ENCODE data around the gene HSBP1. TPM values are rescaled to one million over a fixed set of nuclear protein-coding genes. Genes with fewer than 3 reads are reported as not detected.

Gene HSBP1
- total and polyA plus RNA-seq, 2 experiments from 2014 or later, result 26.7 to 384 TPM

- no peaks in the 10 kb centered on the region for H3K4me1 ChIP-seq (ENCODE audit: insufficient read depth)
- H3K27me3 ChIP-seq, result no peaks in the 10 kb centered on the region
- H3K36me3 ChIP-seq (replicated peaks; ENCODE audit: insufficient read depth, low read depth), result no peaks in the 10 kb centered on the region
- DNase-seq (ENCODE audit: low spot score), result no peak
- H3K9me2 ChIP-seq (replicated peaks; ENCODE audit: insufficient read depth), result no peaks in the 10 kb centered on the region
- H3K79me2 ChIP-seq, result no peaks in the 10 kb centered on the region
- no peaks in the 10 kb centered on the region for H4K20me1 ChIP-seq (ENCODE audit: insufficient read depth, poor library complexity, severe bottlenecking)
- WGBS (ENCODE audit: low lambda C conversion rate, missing lambda C conversion rate), result 92% methylated on average over 33 of the region's 33 CpGs
- H3K4me3 ChIP-seq, result no peak overlapping the region
- H3K27ac ChIP-seq, result no peak overlapping the region
- no peak overlapping the region for H2AFZ ChIP-seq
- TF ChIP-seq, protein P1, sequence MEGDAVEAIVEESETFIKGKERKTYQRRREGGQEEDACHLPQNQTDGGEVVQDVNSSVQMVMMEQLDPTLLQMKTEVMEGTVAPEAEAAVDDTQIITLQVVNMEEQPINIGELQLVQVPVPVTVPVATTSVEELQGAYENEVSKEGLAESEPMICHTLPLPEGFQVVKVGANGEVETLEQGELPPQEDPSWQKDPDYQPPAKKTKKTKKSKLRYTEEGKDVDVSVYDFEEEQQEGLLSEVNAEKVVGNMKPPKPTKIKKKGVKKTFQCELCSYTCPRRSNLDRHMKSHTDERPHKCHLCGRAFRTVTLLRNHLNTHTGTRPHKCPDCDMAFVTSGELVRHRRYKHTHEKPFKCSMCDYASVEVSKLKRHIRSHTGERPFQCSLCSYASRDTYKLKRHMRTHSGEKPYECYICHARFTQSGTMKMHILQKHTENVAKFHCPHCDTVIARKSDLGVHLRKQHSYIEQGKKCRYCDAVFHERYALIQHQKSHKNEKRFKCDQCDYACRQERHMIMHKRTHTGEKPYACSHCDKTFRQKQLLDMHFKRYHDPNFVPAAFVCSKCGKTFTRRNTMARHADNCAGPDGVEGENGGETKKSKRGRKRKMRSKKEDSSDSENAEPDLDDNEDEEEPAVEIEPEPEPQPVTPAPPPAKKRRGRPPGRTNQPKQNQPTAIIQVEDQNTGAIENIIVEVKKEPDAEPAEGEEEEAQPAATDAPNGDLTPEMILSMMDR (IDR thresholded peaks at IDR 0.05; ENCODE audit: poor library complexity), result no peak
- TF ChIP-seq EZH2phosphoT487 (IDR thresholded peaks at IDR 0.05; ENCODE audit: low read depth, severe bottlenecking, unreplicated experiment) (no peak), EZH2 (IDR thresholded peaks at IDR 0.05; ENCODE audit: borderline replicate concordance) (no peak)
- H3K9me3 ChIP-seq (ENCODE audit: low read depth), result no peaks in the 10 kb centered on the region
- no peak overlapping the region for H3K4me2 ChIP-seq
Observed at GRCh38 chr16:83830091-83830768, 22.5 kb downstream of the HSBP1 start.

- 78% methylated on average over 13 of the region's 13 CpGs for WGBS (ENCODE audit: low lambda C conversion rate, missing lambda C conversion rate)
- H3K9me2 ChIP-seq (replicated peaks; ENCODE audit: insufficient read depth), result no peaks in the 10 kb centered on the region
- DNase-seq (ENCODE audit: low spot score), result no peak
- H2AFZ ChIP-seq, result no peak overlapping the region
- no peak for TF ChIP-seq EZH2phosphoT487 (IDR thresholded peaks at IDR 0.05; ENCODE audit: low read depth, severe bottlenecking, unreplicated experiment)
- no peak for TF ChIP-seq EZH2 (IDR thresholded peaks at IDR 0.05; ENCODE audit: borderline replicate concordance)
- TF ChIP-seq, protein P1 (IDR thresholded peaks at IDR 0.05; ENCODE audit: poor library complexity), result no peak
- H3K27ac ChIP-seq, result no peak overlapping the region
- no peaks in the 10 kb centered on the region for H3K36me3 ChIP-seq (replicated peaks; ENCODE audit: insufficient read depth, low read depth)
- no peaks in the 10 kb centered on the region for H3K9me3 ChIP-seq (ENCODE audit: low read depth)
- no peaks in the 10 kb centered on the region for H3K79me2 ChIP-seq
- no peaks in the 10 kb centered on the region for H3K27me3 ChIP-seq
- no peaks in the 10 kb centered on the region for H4K20me1 ChIP-seq (ENCODE audit: insufficient read depth, poor library complexity, severe bottlenecking)
- no peaks in the 10 kb centered on the region for H3K4me1 ChIP-seq (ENCODE audit: insufficient read depth)
- no peak overlapping the region for H3K4me2 ChIP-seq
- no peak overlapping the region for H3K4me3 ChIP-seq
Observed at GRCh38 chr16:83830769-83831455, 23.1 kb downstream of the HSBP1 start.

GRCh38 chr16:83831456-83831987 lies 23.7 kb downstream of the HSBP1 start:
- no peaks in the 10 kb centered on the region for H3K9me3 ChIP-seq (ENCODE audit: low read depth)
- no peaks in the 10 kb centered on the region for H3K9me2 ChIP-seq (replicated peaks; ENCODE audit: insufficient read depth)
- 59% methylated on average over 5 of the region's 5 CpGs for WGBS (ENCODE audit: low lambda C conversion rate, missing lambda C conversion rate)
- no peak for TF ChIP-seq EZH2 (IDR thresholded peaks at IDR 0.05; ENCODE audit: borderline replicate concordance)
- TF ChIP-seq, protein P1 (IDR thresholded peaks at IDR 0.05; ENCODE audit: poor library complexity), result no peak
- no peak for TF ChIP-seq EZH2phosphoT487 (IDR thresholded peaks at IDR 0.05; ENCODE audit: low read depth, severe bottlenecking, unreplicated experiment)
- no peaks in the 10 kb centered on the region for H3K4me1 ChIP-seq (ENCODE audit: insufficient read depth)
- H3K4me3 ChIP-seq, result no peak overlapping the region
- no peak for DNase-seq (ENCODE audit: low spot score)
- no peak overlapping the region for H3K27ac ChIP-seq
- no peak overlapping the region for H2AFZ ChIP-seq
- H3K36me3 ChIP-seq (replicated peaks; ENCODE audit: insufficient read depth, low read depth), result no peaks in the 10 kb centered on the region
- no peaks in the 10 kb centered on the region for H4K20me1 ChIP-seq (ENCODE audit: insufficient read depth, poor library complexity, severe bottlenecking)
- no peaks in the 10 kb centered on the region for H3K27me3 ChIP-seq
- H3K79me2 ChIP-seq, result no peaks in the 10 kb centered on the region
- H3K4me2 ChIP-seq, result no peak overlapping the region
